Karpas-422 (cell line): ENCODE data around the gene CLTA. TPM values are rescaled to one million over a fixed set of nuclear protein-coding genes. Genes with fewer than 3 reads are reported as not detected.

Source experiments
- DNase-seq: peaks from one replicate; pipeline ENCODE4 v3.0.0-alpha.2; 2015
- H2AFZ ChIP-seq: fragments of 200-600 bp; sonication (generic); 2 replicates; pipeline ENCODE4 v1.6.1; 2014; ENCODE audit warnings: antibody characterized with exemption, low read length, mixed read lengths
- H3K27ac ChIP-seq: fragments of 200-600 bp; sonication (generic); 2 replicates; pipeline ENCODE4 v1.5.1; 2014; ENCODE audit warnings: mild to moderate bottlenecking, low read length, moderate library complexity
- H3K27me3 ChIP-seq: fragments of 200-600 bp; sonication (generic); 2 replicates; pipeline ENCODE4 v1.6.1; 2014; ENCODE audit warnings: low read length, mixed read lengths
- H3K36me3 ChIP-seq: fragments of 200-600 bp; sonication (generic); 2 replicates; pipeline ENCODE4 v1.6.1; 2014; ENCODE audit warnings: low read length, mixed read lengths; ENCODE audit not compliant: insufficient read depth
- H3K4me1 ChIP-seq: fragments of 200-600 bp; sonication (generic); 2 replicates; pipeline ENCODE4 v1.6.1; 2014; ENCODE audit warnings: mild to moderate bottlenecking, low read length, mixed read lengths
- H3K4me2 ChIP-seq: fragments of 200-600 bp; sonication (generic); 2 replicates; pipeline ENCODE4 v1.6.1; 2014; ENCODE audit warnings: low read length, low read depth, mild to moderate bottlenecking; ENCODE audit not compliant: poor library complexity, severe bottlenecking
- H3K4me3 ChIP-seq: fragments of 200-600 bp; sonication (generic); 2 replicates; pipeline ENCODE4 v1.5.1; 2014; ENCODE audit warnings: mild to moderate bottlenecking, antibody characterized with exemption, low read length, mixed read lengths
- H3K79me2 ChIP-seq: fragments of 200-600 bp; sonication (generic); 2 replicates; pipeline ENCODE4 v1.6.1; 2014; ENCODE audit warnings: mild to moderate bottlenecking, low read length, mixed read lengths
- H3K9ac ChIP-seq: fragments of 200-600 bp; sonication (generic); 2 replicates; pipeline ENCODE4 v1.6.0; 2014; ENCODE audit warnings: low read length
- H3K9me2 ChIP-seq: fragments of 200-600 bp; sonication (generic), shearing (Covaris generic); replicated peaks from 2 replicates; pipeline ENCODE4 v1.6.0; 2014; ENCODE audit warnings: mild to moderate bottlenecking, low read length, moderate library complexity; ENCODE audit not compliant: insufficient read depth
- H3K9me3 ChIP-seq: fragments of 300-700, 200-600 bp; sonication (generic); 2 replicates; pipeline ENCODE4 v1.6.1; 2014; ENCODE audit warnings: low read length, mixed read lengths
- H4K20me1 ChIP-seq: fragments of 200-600 bp; sonication (generic); 2 replicates; pipeline ENCODE4 v1.6.1; 2014; ENCODE audit warnings: mild to moderate bottlenecking, antibody characterized with exemption, low read length, low read depth; ENCODE audit not compliant: insufficient read depth
- total RNA-seq: library from RNA; depleted of rRNA; stranded (reverse); fragments of >200 nt; shearing (Covaris generic); gene quantifications from 2 replicates; pipeline ENCODE4 v1.2.3, GENCODE V29; 2014; ENCODE audit warnings: low replicate concordance

CLTA gene
- total RNA-seq, 1 experiment from 2014 or later = 147 TPM

DNA sequence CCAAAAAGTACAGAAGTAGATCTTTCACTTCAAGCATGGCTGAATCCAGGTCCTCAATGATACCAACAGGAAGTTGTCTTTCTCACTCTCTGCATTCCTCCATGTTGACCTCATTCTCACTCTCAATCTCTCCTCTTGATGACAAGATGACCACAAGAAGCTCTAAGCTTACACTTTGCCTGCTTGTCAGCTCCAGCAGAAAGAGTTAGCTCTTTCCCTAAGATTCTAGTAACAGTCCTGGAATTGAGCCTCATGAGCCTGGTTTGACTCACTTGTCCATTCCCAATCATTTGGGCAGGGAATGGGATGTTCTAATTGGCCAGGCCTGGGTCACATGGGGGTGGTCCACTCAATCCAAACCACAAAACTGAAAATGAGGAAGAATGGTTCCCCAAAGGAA lies 3.3 kb upstream of the CLTA start:
- Histone ChIP-seq H4K20me1 (peaks cover 10% of the 10 kb centered on the region), H2AFZ (no peak overlapping the region), H3K79me2 (peaks cover 17% of the 10 kb centered on the region), H3K4me1 (peaks cover 14% of the 10 kb centered on the region), H3K36me3 (no peaks in the 10 kb centered on the region), H3K4me3 (no peak overlapping the region), H3K9me2 (no peaks in the 10 kb centered on the region), H3K4me2 (no peak overlapping the region), H3K27ac (no peak overlapping the region), H3K9me3 (no peaks in the 10 kb centered on the region), H3K9ac (no peak overlapping the region), H3K27me3 (no peaks in the 10 kb centered on the region)
- no peak for DNase-seq

- Histone ChIP-seq H2AFZ (no peak overlapping the region), H3K9ac (no peak overlapping the region), H3K79me2 (peaks cover 25% of the 10 kb centered on the region), H3K36me3 (peaks cover 5% of the 10 kb centered on the region; the same call in 1 of the 2 replicates), H3K9me2 (no peaks in the 10 kb centered on the region), H3K27ac (no peak overlapping the region), H3K9me3 (no peaks in the 10 kb centered on the region), H3K27me3 (no peaks in the 10 kb centered on the region), H3K4me3 (no peak overlapping the region), H4K20me1 (peaks cover 18% of the 10 kb centered on the region), H3K4me2 (no peak overlapping the region), H3K4me1 (peaks cover 22% of the 10 kb centered on the region)
- no peak for DNase-seq
These were observed 2.5 kb upstream of the CLTA start for GRCh38 chr9:36188212-36188611.

DNA sequence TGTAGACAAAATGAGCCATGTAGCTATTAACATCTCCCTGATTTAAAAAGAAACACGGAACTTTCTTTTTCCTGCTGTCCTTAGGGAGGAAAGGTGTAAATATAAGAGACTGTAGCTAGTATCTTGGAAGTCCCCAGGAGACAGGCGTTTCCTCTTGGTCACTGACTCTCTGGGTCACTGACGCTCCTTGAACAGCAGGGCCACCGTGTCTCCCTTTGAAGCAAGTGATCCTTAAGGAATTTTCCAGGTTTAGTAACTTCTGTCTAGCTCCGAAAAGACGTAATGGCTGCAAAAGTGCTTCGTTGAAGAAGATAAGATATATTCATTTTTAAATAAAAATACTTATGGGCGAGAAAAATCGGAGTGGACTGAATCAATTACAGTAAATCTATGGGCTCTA lies 745 bp upstream of the CLTA start:
- H3K27ac ChIP-seq = peak overlapping the region; percentile 41
- DNase-seq = no peak
- H3K9ac ChIP-seq = peak overlapping the region; percentile 88

DNA sequence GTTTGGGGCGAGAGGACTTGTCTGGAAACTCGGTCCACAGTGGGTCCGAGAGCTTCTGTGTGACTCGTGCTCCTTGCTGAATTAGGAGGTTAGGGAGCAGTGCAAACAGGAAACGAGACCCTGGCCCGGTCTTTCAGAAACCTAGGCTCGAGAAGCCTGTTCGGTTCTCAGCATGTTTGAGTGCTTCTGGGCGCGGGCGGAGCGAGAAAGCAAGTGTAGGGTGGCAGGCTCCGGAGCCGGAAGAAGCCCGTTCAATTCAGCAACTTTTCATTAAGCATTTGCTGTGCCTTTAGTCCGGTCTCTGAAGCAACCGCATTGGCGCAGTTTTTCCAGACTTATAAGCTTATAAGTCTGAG lies 547 bp downstream of the CLTA start:
- peaks cover 52% of the 10 kb centered on the region for H3K79me2 ChIP-seq
- no peaks in the 10 kb centered on the region for H3K9me2 ChIP-seq
- H3K4me1 ChIP-seq = peaks cover 27% of the 10 kb centered on the region
- peak overlapping the region; percentile 88 for H3K9ac ChIP-seq
- peak overlapping the region; percentile 78 for H3K4me3 ChIP-seq
- 0 out of 2 replicates have a peak overlapping the region, but pooled peaks have one; percentile 12 for H2AFZ ChIP-seq
- peaks cover 37% of the 10 kb centered on the region for H4K20me1 ChIP-seq
- H3K27me3 ChIP-seq = no peaks in the 10 kb centered on the region
- H3K9me3 ChIP-seq = no peaks in the 10 kb centered on the region
- H3K36me3 ChIP-seq = peaks cover 19% of the 10 kb centered on the region; the same call in 1 of the 2 replicates
- DNase-seq = peak; percentile 79
- H3K27ac ChIP-seq = peak overlapping the region; percentile 32; the same call in 1 of the 2 replicates
- peak overlapping the region; percentile 80 for H3K4me2 ChIP-seq

More for the DNA sequence above, 745 bp upstream of the CLTA start:
- H3K36me3 ChIP-seq = peaks cover 16% of the 10 kb centered on the region; the same call in 1 of the 2 replicates
- H3K27me3 ChIP-seq = no peaks in the 10 kb centered on the region
- H3K9me3 ChIP-seq = no peaks in the 10 kb centered on the region
- peak overlapping the region; percentile 78 for H3K4me3 ChIP-seq
- H3K4me1 ChIP-seq = peaks cover 27% of the 10 kb centered on the region
- no peaks in the 10 kb centered on the region for H3K9me2 ChIP-seq
- H2AFZ ChIP-seq = peak overlapping the region; percentile 82; the same call in 1 of the 2 replicates
- peaks cover 42% of the 10 kb centered on the region for H3K79me2 ChIP-seq
- H4K20me1 ChIP-seq = peaks cover 35% of the 10 kb centered on the region
- peak overlapping the region; percentile 80 for H3K4me2 ChIP-seq

DNA sequence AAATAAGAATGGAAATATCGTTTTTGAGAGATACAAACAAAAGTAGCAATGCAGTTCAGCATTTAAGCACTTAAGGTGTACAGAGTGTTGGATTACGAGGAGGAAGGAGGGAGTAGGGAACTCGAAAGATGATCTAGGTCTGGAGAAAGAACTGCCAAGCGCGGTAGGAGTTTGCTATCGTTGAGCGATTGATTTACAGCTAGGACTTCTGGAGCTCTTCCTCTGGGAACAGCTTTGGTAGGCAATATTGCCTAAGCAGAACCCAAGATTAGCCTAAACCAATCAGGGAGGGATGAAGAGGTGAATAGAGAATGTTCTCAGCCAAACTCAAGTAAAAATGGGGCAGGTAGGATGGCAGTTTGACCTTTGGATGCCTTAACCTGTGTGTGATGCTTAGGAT lies 965 bp downstream of the CLTA start:
- H3K36me3 ChIP-seq = peaks cover 19% of the 10 kb centered on the region; the same call in 1 of the 2 replicates
- no peaks in the 10 kb centered on the region for H3K9me2 ChIP-seq
- peaks cover 55% of the 10 kb centered on the region for H3K79me2 ChIP-seq
- H4K20me1 ChIP-seq = peaks cover 39% of the 10 kb centered on the region
- H3K4me1 ChIP-seq = peaks cover 27% of the 10 kb centered on the region
- H3K9me3 ChIP-seq = no peaks in the 10 kb centered on the region
- peak overlapping the region; percentile 78 for H3K4me3 ChIP-seq
- DNase-seq = no peak
- peak overlapping the region; percentile 88 for H3K9ac ChIP-seq
- no peak overlapping the region for H2AFZ ChIP-seq
- peak overlapping the region; percentile 32; the same call in 1 of the 2 replicates for H3K27ac ChIP-seq
- no peaks in the 10 kb centered on the region for H3K27me3 ChIP-seq
- peak overlapping the region; percentile 80 for H3K4me2 ChIP-seq

GRCh38 chr9:36192196-36192595 lies 1.5 kb downstream of the CLTA start:
- Histone ChIP-seq H3K27ac (peak overlapping the region; percentile 32; the same call in 1 of the 2 replicates), H3K4me3 (peak overlapping the region; percentile 78), H3K9me2 (no peaks in the 10 kb centered on the region), H3K9ac (peak overlapping the region; percentile 88), H3K4me2 (peak overlapping the region; percentile 80), H3K9me3 (no peaks in the 10 kb centered on the region), H4K20me1 (peaks cover 44% of the 10 kb centered on the region), H3K36me3 (peaks cover 20% of the 10 kb centered on the region; the same call in 1 of the 2 replicates), H2AFZ (no peak overlapping the region), H3K4me1 (peaks cover 27% of the 10 kb centered on the region), H3K79me2 (peaks cover 60% of the 10 kb centered on the region), H3K27me3 (no peaks in the 10 kb centered on the region)
- DNase-seq = peak; percentile 79

- peaks cover 67% of the 10 kb centered on the region for H3K79me2 ChIP-seq
- DNase-seq = no peak
- H3K4me3 ChIP-seq = peak overlapping the region; percentile 78
- no peaks in the 10 kb centered on the region for H3K9me3 ChIP-seq
- H2AFZ ChIP-seq = no peak overlapping the region
- H4K20me1 ChIP-seq = peaks cover 44% of the 10 kb centered on the region
- H3K4me1 ChIP-seq = peaks cover 27% of the 10 kb centered on the region
- H3K36me3 ChIP-seq = peaks cover 25% of the 10 kb centered on the region; the same call in 1 of the 2 replicates
- peak overlapping the region; percentile 88; the same call in 1 of the 2 replicates for H3K9ac ChIP-seq
- H3K27me3 ChIP-seq = no peaks in the 10 kb centered on the region
- H3K4me2 ChIP-seq = peak overlapping the region; percentile 80
- no peak overlapping the region for H3K27ac ChIP-seq
- H3K9me2 ChIP-seq = no peaks in the 10 kb centered on the region
These were observed 2.3 kb downstream of the CLTA start for GRCh38 chr9:36193023-36193422.

DNA sequence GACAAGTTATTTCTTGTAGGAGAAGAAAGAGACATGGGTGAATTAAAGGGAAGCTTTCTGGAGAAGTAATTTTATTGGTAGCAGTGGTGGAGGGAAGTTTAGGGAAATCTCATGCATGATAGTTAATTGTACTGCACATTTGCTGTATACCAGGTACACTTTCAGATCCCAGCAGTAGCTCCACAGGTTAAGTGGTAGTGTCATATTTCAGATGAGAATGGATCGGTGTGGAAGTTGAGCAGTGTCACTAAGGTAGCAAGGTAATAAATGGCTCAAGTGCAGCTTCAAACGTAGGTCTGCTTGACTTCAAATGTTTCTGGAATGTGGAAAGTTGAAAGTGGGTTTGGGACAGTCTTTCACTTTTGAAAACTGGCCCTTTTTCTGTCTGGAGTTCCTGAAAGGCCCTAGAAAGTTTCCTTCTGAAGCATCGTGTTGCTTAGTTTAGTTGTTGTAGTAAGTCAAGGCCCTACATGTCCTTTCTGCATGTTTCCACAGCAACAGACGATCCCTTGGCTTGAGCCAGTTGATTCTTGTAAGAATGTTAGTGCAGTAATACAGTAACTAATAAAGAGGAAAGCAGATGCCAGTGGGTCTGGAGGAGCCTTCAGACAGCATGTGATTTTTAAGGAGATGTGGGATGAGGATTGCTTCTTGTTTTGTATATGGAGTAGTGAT lies 3.7 kb downstream of the CLTA start:
- Histone ChIP-seq H3K27ac (no peak overlapping the region), H3K79me2 (peaks cover 67% of the 10 kb centered on the region), H3K9me2 (no peaks in the 10 kb centered on the region), H3K4me3 (no peak overlapping the region), H3K9ac (no peak overlapping the region), H3K4me2 (no peak overlapping the region), H2AFZ (no peak overlapping the region), H3K27me3 (no peaks in the 10 kb centered on the region), H3K36me3 (peaks cover 25% of the 10 kb centered on the region; the same call in 1 of the 2 replicates), H3K4me1 (peaks cover 27% of the 10 kb centered on the region), H3K9me3 (no peaks in the 10 kb centered on the region), H4K20me1 (peaks cover 44% of the 10 kb centered on the region)
- DNase-seq = peak; percentile 34
